Frontal cortex (tissue), 4 donors: ENCODE results near the gene TCAF2. TPM values are rescaled to one million over a fixed set of nuclear protein-coding genes. Genes with fewer than 3 reads are reported as not detected.
"Not testable (repeated sequence)": the region's sequence is repeated elsewhere in the genome, so short reads cannot be mapped to it uniquely, and the experiment has no call there.

Source experiments
- DNase-seq, 2 donors: peaks; one replicate each; pipeline ENCODE4 v3.0.0; 2012; ENCODE audit warnings: low spot score in 2 of 2
- FAIRE-seq: peaks from 2 replicates; lab custom pipeline; 2012; peaks lifted over from hg19 to GRCh38; lab: Jason Lieb, UNC
- small RNA-seq: library from RNA; depleted of rRNA; stranded (forward); fragments of <200 nt; gene quantifications from one replicate; pipeline ENCODE3, GENCODE V24; 2014
- total RNA-seq: library from RNA; depleted of rRNA; stranded (reverse); fragments of >200 nt; gene quantifications from one replicate; pipeline ENCODE4 v1.2.3, GENCODE V29; 2014
- donor health status: control.
- donor health status: control.
- donor health status: control.

TCAF2 gene
- total RNA-seq, 1 donor from 2014 or later: under 0.01 TPM

DNA sequence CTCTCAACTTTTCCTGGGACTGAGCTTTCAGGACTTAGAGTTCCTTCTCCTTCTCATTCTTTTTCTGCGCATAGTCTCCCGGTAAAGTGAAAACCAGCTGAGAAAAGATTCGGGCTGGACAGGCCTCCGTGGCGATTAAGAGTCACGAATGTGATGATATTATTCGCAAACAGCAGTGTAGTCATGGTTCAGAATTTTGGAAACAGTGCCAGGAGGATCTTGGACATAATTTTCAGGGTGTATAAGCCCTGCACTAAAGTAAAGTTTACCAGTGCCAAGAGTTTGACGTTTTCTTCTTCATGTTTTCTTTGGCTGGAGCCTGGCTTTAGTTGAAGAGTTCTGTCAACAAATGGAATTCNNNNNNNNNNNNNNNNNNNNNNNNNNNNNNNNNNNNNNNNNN is 29.7 kb downstream of the TCAF2 start:
- FAIRE-seq, DNase-seq: not testable (repeated sequence)

Small RNA genes within 50 kb of the gene (small RNA-seq; reads per million reads assigned to genes)
- not detected for gene AC073264.2
- not detected for gene RNU6-162P

Other genes starting within 250 kb of the TCAF2 start
- gene ZYX, start 239.6 kb upstream of the TCAF2 start, total RNA-seq: 4.5 TPM
- gene EPHA1, start 212.1 kb upstream of the TCAF2 start, total RNA-seq: 0.41 TPM
- gene TAS2R60, start 177.5 kb upstream of the TCAF2 start, total RNA-seq: not detected
- not detected for gene TAS2R41, start 143.1 kb upstream of the TCAF2 start, total RNA-seq
- under 0.01 TPM for gene CTAGE15, start 49.2 kb upstream of the TCAF2 start, total RNA-seq
- gene CTAGE6, start 136.7 kb downstream of the TCAF2 start, total RNA-seq: under 0.01 TPM